ENCODE measurements around the gene BAZ2B. TPM values are rescaled to one million over a fixed set of nuclear protein-coding genes. Genes with fewer than 3 reads are reported as not detected.

Gene BAZ2B
- total and polyA plus RNA-seq, 2 donors (not counting 3 experiments of a cell fraction or from before 2014, with no cell fraction given): 22.1 to 73.8 TPM

DNA sequence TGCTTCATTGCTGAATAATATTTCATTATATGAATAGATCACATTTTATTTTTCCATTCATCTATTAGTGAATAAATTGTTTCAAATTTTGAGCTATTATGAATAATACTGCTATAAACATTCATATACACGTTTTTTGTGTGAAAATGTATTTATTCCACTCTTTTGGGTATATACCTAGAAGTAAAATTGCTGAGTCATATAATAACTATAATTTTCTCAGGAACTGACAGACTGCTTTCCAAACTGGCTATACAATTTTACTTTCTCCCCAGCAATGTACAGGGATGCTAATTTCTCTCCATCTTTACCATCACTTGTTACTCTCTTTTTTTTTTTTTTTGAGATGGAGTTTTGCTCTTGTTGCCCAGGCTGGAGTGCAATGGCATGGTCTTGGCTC lies 35.5 kb upstream of the BAZ2B start:
- no peaks in the 10 kb centered on the region for H3K36me3 ChIP-seq (ENCODE audit: control insufficient read depth in 2 of 2, extremely low read depth in 1 of 2, insufficient read depth in 2 of 2, low read length in 2 of 2)
- H3K9me3 ChIP-seq (replicated peaks; ENCODE audit: control insufficient read depth, insufficient read depth, low read length): no peaks in the 10 kb centered on the region
- ChIA-PET CTCF (no interaction called here), POLR2A (no interaction called here)
- intact Hi-C loops (cut with micrococcal nuclease) (no loop called here), dilution Hi-C loops (cut with MboI; ENCODE audit: extremely low pct_ligation_motif_present, low sequenced_read_pairs) (no loop called here)
- no peaks in the 10 kb centered on the region for H4K20me1 ChIP-seq (replicated peaks; ENCODE audit: control insufficient read depth, extremely low read depth, insufficient read depth, low read length)
- no peak overlapping the region for H2AFZ ChIP-seq (ENCODE audit: low read depth, low read length)
- no peak overlapping the region for H3K4me2 ChIP-seq (ENCODE audit: insufficient read depth, low read length)
- no peak overlapping the region for H3K27ac ChIP-seq (ENCODE audit: insufficient read depth, low read depth, low read length)
- FAIRE-seq: no peak
- H3K27me3 ChIP-seq (ENCODE audit: control insufficient read depth in 2 of 2, insufficient read depth in 2 of 2, low read length in 2 of 2): no peaks in the 10 kb centered on the region
- H3K4me1 ChIP-seq (ENCODE audit: control insufficient read depth, extremely low read depth, insufficient read depth, low read length): no peaks in the 10 kb centered on the region
- H3K9ac ChIP-seq (replicated peaks; ENCODE audit: extremely low read depth, insufficient read depth, low read length): no peak overlapping the region
- H3K4me3 ChIP-seq (replicated peaks in 1 of 3; ENCODE audit: insufficient read depth in 1 of 3, low read depth in 1 of 3, low read length in 3 of 3): no peak overlapping the region
- TF ChIP-seq, protein P1, sequence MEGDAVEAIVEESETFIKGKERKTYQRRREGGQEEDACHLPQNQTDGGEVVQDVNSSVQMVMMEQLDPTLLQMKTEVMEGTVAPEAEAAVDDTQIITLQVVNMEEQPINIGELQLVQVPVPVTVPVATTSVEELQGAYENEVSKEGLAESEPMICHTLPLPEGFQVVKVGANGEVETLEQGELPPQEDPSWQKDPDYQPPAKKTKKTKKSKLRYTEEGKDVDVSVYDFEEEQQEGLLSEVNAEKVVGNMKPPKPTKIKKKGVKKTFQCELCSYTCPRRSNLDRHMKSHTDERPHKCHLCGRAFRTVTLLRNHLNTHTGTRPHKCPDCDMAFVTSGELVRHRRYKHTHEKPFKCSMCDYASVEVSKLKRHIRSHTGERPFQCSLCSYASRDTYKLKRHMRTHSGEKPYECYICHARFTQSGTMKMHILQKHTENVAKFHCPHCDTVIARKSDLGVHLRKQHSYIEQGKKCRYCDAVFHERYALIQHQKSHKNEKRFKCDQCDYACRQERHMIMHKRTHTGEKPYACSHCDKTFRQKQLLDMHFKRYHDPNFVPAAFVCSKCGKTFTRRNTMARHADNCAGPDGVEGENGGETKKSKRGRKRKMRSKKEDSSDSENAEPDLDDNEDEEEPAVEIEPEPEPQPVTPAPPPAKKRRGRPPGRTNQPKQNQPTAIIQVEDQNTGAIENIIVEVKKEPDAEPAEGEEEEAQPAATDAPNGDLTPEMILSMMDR (IDR thresholded peaks at IDR 0.05; ENCODE audit: extremely low read depth in 1 of 2, insufficient read depth in 1 of 2, low read depth in 1 of 2, low read length in 2 of 2): no peak
- no peak for TF ChIP-seq POLR2A (IDR thresholded peaks at IDR 0.05; ENCODE audit: low read depth, low read length)
- no peak for TF ChIP-seq JUN (IDR thresholded peaks at IDR 0.05; ENCODE audit: borderline replicate concordance, insufficient read depth, insufficient read length, low read depth)
- TF ChIP-seq, protein P2, sequence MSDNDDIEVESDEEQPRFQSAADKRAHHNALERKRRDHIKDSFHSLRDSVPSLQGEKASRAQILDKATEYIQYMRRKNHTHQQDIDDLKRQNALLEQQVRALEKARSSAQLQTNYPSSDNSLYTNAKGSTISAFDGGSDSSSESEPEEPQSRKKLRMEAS (IDR thresholded peaks at IDR 0.05; ENCODE audit: insufficient read depth, insufficient read length): no peak
- no peak for TF ChIP-seq EZH2 (IDR thresholded peaks at IDR 0.05; ENCODE audit: borderline replicate concordance, low read depth, low read length, severe bottlenecking)
- TF ChIP-seq POLR2AphosphoS5 (IDR thresholded peaks at IDR 0.05; ENCODE audit: insufficient read depth, low read depth, low read length): no peak
- no peak for TF ChIP-seq MYC (IDR thresholded peaks at IDR 0.05; ENCODE audit: low read depth, low read length)
- TF ChIP-seq FOS (IDR thresholded peaks at IDR 0.05; ENCODE audit: borderline replicate concordance, insufficient read depth, low read length): no peak
- no peak for TF ChIP-seq GATA2 (IDR thresholded peaks at IDR 0.05; ENCODE audit: insufficient read depth, insufficient read length, low read depth, low read length)
- DNase-seq (ENCODE audit: low read depth, low spot score): no peak
- no TSS peak for BruUV-seq (replicated peaks)
- no peaks in the 10 kb centered on the region for H3K9me1 ChIP-seq (replicated peaks; ENCODE audit: control insufficient read depth, extremely low read depth, insufficient read depth, low read length)
- no peaks in the 10 kb centered on the region for H3K79me2 ChIP-seq (ENCODE audit: control insufficient read depth, insufficient read depth, low read length)

Data from endothelial cell of umbilical vein (primary cell).